ENCODE results near the gene EDA.

GRCh38 chrX:70046978-70047377 lies 431.1 kb downstream of the EDA start:
- TF ChIP-seq CTCF (IDR thresholded peaks at IDR 0.05) (no peak), POLR2A (IDR thresholded peaks at IDR 0.05) (no peak), EP300 (IDR thresholded peaks at IDR 0.05; ENCODE audit: low read depth) (no peak)
